Loucy (cell line): Measurements from ENCODE around the gene MMP2.

Experiments
- H2AFZ ChIP-seq: fragments of 200-600 bp; sonication (generic); 2 replicates; pipeline ENCODE4 v1.6.0; 2016; ENCODE audit warnings: antibody characterized with exemption, mild to moderate bottlenecking, low read length, moderate library complexity
- H3F3A ChIP-seq: fragments of 200-600 bp; 2 replicates; pipeline ENCODE4 v1.6.0; 2016; ENCODE audit warnings: antibody characterized with exemption, low read depth, mild to moderate bottlenecking
- H3K27me3 ChIP-seq: fragments of 200-600 bp; sonication (generic); 2 replicates; pipeline ENCODE4 v1.6.1; 2014; ENCODE audit warnings: low read length, mild to moderate bottlenecking; ENCODE audit not compliant: insufficient read depth, poor library complexity, severe bottlenecking
- H3K36me3 ChIP-seq: fragments of 200-600 bp; sonication (generic); 2 replicates; pipeline ENCODE4 v1.6.1; 2016; ENCODE audit warnings: low read length; ENCODE audit not compliant: insufficient read depth
- H3K4me1 ChIP-seq: fragments of 200-600 bp; sonication (generic); 2 replicates; pipeline ENCODE4 v1.5.1; 2014; ENCODE audit warnings: low read length, mild to moderate bottlenecking; ENCODE audit not compliant: insufficient read depth, poor library complexity, severe bottlenecking
- H3K4me2 ChIP-seq: fragments of 200-600 bp; sonication (generic); 2 replicates; pipeline ENCODE4 v1.6.0; 2014; ENCODE audit warnings: antibody characterized with exemption, low read length, low read depth, mild to moderate bottlenecking; ENCODE audit not compliant: poor library complexity, severe bottlenecking
- H3K4me3 ChIP-seq: fragments of 200-600 bp; sonication (generic); 2 replicates; pipeline ENCODE4 v1.5.1; 2014; ENCODE audit warnings: low read length, mild to moderate bottlenecking, mixed read lengths; ENCODE audit not compliant: poor library complexity, severe bottlenecking
- H3K79me2 ChIP-seq: fragments of 200-600 bp; sonication (generic); 2 replicates; pipeline ENCODE4 v1.6.1; 2014; ENCODE audit warnings: low read length; ENCODE audit not compliant: insufficient read depth
- H3K9ac ChIP-seq: fragments of 200-600 bp; sonication (generic); 2 replicates; pipeline ENCODE4 v1.6.0; 2014; ENCODE audit warnings: mild to moderate bottlenecking, low read depth, low read length, moderate library complexity; ENCODE audit not compliant: poor library complexity, severe bottlenecking
- H3K9me2 ChIP-seq: fragments of 200-600 bp; sonication (generic); replicated peaks from 2 replicates; pipeline ENCODE4 v1.6.1; 2016; ENCODE audit warnings: low read depth, low read length, mixed read lengths
- H3K9me3 ChIP-seq: fragments of 200-600 bp; sonication (generic); 2 replicates; pipeline ENCODE4 v1.6.1; 2014; ENCODE audit warnings: mild to moderate bottlenecking, antibody characterized with exemption, low read length, low read depth; ENCODE audit not compliant: insufficient read depth
- H4K20me1 ChIP-seq: fragments of 200-600 bp; sonication (generic); 2 replicates; pipeline ENCODE4 v1.6.0; 2014; ENCODE audit warnings: antibody characterized with exemption, low read length, mild to moderate bottlenecking; ENCODE audit not compliant: insufficient read depth, poor library complexity, severe bottlenecking
- CTCF ChIP-seq: fragments of 200-600 bp; sonication (generic); conservative IDR thresholded peaks from 2 replicates; pipeline ENCODE4 v1.5.1; 2014; ENCODE audit warnings: mild to moderate bottlenecking, antibody characterized with exemption, low read length
- EZH2phosphoT487 ChIP-seq: fragments of 200-600 bp; IDR thresholded peaks from 2 replicates; pipeline ENCODE4 v1.6.1; 2018; ENCODE audit warnings: antibody characterized with exemption, mild to moderate bottlenecking, moderate library complexity, borderline replicate concordance

The MMP2 gene

GRCh38 chr16:55487048-55487803 is 8.2 kb downstream of the MMP2 start:
- H4K20me1 ChIP-seq: no peaks in the 10 kb centered on the region
- no peaks in the 10 kb centered on the region for H3K9me2 ChIP-seq
- H3K27me3 ChIP-seq: no peaks in the 10 kb centered on the region
- no peak for TF ChIP-seq EZH2phosphoT487
- TF ChIP-seq CTCF: no peak
- no peaks in the 10 kb centered on the region for H3F3A ChIP-seq
- no peaks in the 10 kb centered on the region for H3K79me2 ChIP-seq
- H2AFZ ChIP-seq: no peak overlapping the region
- no peaks in the 10 kb centered on the region for H3K36me3 ChIP-seq
- H3K4me3 ChIP-seq: no peak overlapping the region
- H3K4me2 ChIP-seq: no peak overlapping the region
- no peak overlapping the region for H3K9ac ChIP-seq
- H3K9me3 ChIP-seq: no peaks in the 10 kb centered on the region
- H3K4me1 ChIP-seq: no peaks in the 10 kb centered on the region

GRCh38 chr16:55488306-55488705 is 9.3 kb downstream of the MMP2 start:
- no peaks in the 10 kb centered on the region for H4K20me1 ChIP-seq
- H3K4me3 ChIP-seq: no peak overlapping the region
- H3K9ac ChIP-seq: no peak overlapping the region
- no peaks in the 10 kb centered on the region for H3K4me1 ChIP-seq
- H3K79me2 ChIP-seq: no peaks in the 10 kb centered on the region
- no peaks in the 10 kb centered on the region for H3F3A ChIP-seq
- TF ChIP-seq CTCF (no peak), EZH2phosphoT487 (no peak)
- H2AFZ ChIP-seq: no peak overlapping the region
- H3K36me3 ChIP-seq: no peaks in the 10 kb centered on the region
- no peaks in the 10 kb centered on the region for H3K9me2 ChIP-seq
- H3K4me2 ChIP-seq: no peak overlapping the region
- H3K27me3 ChIP-seq: no peaks in the 10 kb centered on the region
- no peaks in the 10 kb centered on the region for H3K9me3 ChIP-seq

GRCh38 chr16:55489119-55489955 is 10.3 kb downstream of the MMP2 start:
- H3K4me2 ChIP-seq: no peak overlapping the region
- H3K9me3 ChIP-seq: no peaks in the 10 kb centered on the region
- H2AFZ ChIP-seq: no peak overlapping the region
- no peaks in the 10 kb centered on the region for H3K9me2 ChIP-seq
- no peaks in the 10 kb centered on the region for H3F3A ChIP-seq
- no peak overlapping the region for H3K9ac ChIP-seq
- no peaks in the 10 kb centered on the region for H3K79me2 ChIP-seq
- H3K36me3 ChIP-seq: no peaks in the 10 kb centered on the region
- no peak overlapping the region for H3K4me3 ChIP-seq
- H3K4me1 ChIP-seq: no peaks in the 10 kb centered on the region
- no peak for TF ChIP-seq EZH2phosphoT487
- TF ChIP-seq CTCF: no peak
- H4K20me1 ChIP-seq: no peaks in the 10 kb centered on the region
- H3K27me3 ChIP-seq: no peaks in the 10 kb centered on the region
